Cardiac muscle cell (in vitro differentiated cells and primary cell): ENCODE results near the gene EFHC1. TPM values are rescaled to one million over a fixed set of nuclear protein-coding genes. Genes with fewer than 3 reads are reported as not detected.

ENCODE experiments used
- DNase-seq, 2 donors: peaks; one replicate each; pipeline versions ENCODE4 v3.0.0 to v3.0.0-alpha.2; 2010 to 2017; ENCODE audit warnings: low read depth in 1 of 2, low spot score in 1 of 2
- H3K27ac ChIP-seq: fragments of 200-600 bp; sonication (generic); 2 replicates; pipeline ENCODE4 v1.5.1; 2016
- H3K27me3 ChIP-seq: fragments of 200-600 bp; sonication (generic); 2 replicates; pipeline ENCODE4 v1.6.0; 2016; ENCODE audit warnings: control low read depth
- H3K36me3 ChIP-seq: fragments of 200-600 bp; sonication (generic); 2 replicates; pipeline ENCODE4 v1.5.1; 2016; ENCODE audit warnings: control low read depth
- H3K4me1 ChIP-seq: fragments of 200-600 bp; sonication (generic); 2 replicates; pipeline ENCODE4 v1.8.1; 2017; ENCODE audit warnings: low read depth, mild to moderate bottlenecking, mixed run types
- H3K4me3 ChIP-seq: fragments of 200-600 bp; sonication (generic); 2 replicates; pipeline ENCODE4 v1.5.1; 2016; ENCODE audit warnings: mild to moderate bottlenecking
- H3K9me3 ChIP-seq: fragments of 200-600 bp; sonication (generic); 2 replicates; pipeline ENCODE4 v1.5.1; 2017; ENCODE audit warnings: low read depth, mild to moderate bottlenecking, control low read depth
- CTCF ChIP-seq: IDR thresholded peaks from 2 replicates; pipeline ENCODE4 v1.5.1; 2012; ENCODE audit warnings: low read depth, mild to moderate bottlenecking, low read length
- polyA plus RNA-seq: library from polyadenylated mRNA; unstranded; fragments of >200 nt; fragmentation: Nextera tagmentation; extraction: Ambion mirVana; gene quantifications from 2 replicates; pipeline ENCODE4 v1.2.1, GENCODE V29; 2016
- total RNA-seq: library from RNA; depleted of rRNA; stranded (reverse); fragments of >200 nt; gene quantifications from 2 replicates; pipeline ENCODE4 v1.2.3, GENCODE V29; 2016

EFHC1 gene
- total and polyA plus RNA-seq, 2 experiments from 2014 or later, result 21.0 to 22.7 TPM

GRCh38 chr6:52494298-52495072 lies 74.3 kb downstream of the EFHC1 start:
- peaks cover 2% of the 10 kb centered on the region for H3K4me1 ChIP-seq
- H3K4me3 ChIP-seq, result no peak overlapping the region
- TF ChIP-seq CTCF, result no peak
- H3K36me3 ChIP-seq, result no peaks in the 10 kb centered on the region
- no peak overlapping the region for H3K27ac ChIP-seq
- H3K27me3 ChIP-seq, result no peaks in the 10 kb centered on the region
- no peak for DNase-seq
- H3K9me3 ChIP-seq, result no peaks in the 10 kb centered on the region

- Histone ChIP-seq H3K4me3 (no peak overlapping the region), H3K27me3 (no peaks in the 10 kb centered on the region), H3K36me3 (no peaks in the 10 kb centered on the region), H3K27ac (no peak overlapping the region), H3K9me3 (no peaks in the 10 kb centered on the region), H3K4me1 (peaks cover 8% of the 10 kb centered on the region)
- DNase-seq, result no peak
- TF ChIP-seq CTCF, result no peak
Measured at GRCh38 chr6:52495922-52496321, 75.8 kb downstream of the EFHC1 start.

DNA sequence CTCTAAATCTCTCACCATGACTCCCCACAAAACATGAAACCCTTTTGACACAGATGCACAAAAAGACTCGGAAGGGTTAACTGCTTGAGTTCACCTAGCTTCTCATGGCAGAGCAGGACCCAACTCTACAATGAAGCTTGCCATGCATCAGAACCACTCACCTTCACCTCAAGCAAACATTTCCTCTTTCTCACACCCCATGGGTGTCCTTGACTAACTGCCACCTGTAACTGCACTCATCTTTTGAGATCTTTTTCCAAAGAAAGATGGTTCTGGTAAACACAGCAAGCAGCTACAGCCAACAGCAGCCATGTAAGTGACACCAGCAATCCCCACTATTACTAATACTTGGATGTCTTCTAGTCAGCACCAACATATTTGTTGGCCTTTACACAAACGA lies 76.5 kb downstream of the EFHC1 start:
- Histone ChIP-seq H3K27ac (no peak overlapping the region), H3K4me1 (peaks cover 8% of the 10 kb centered on the region), H3K4me3 (no peak overlapping the region), H3K36me3 (no peaks in the 10 kb centered on the region), H3K9me3 (no peaks in the 10 kb centered on the region), H3K27me3 (no peaks in the 10 kb centered on the region)
- TF ChIP-seq CTCF, result no peak
- no peak for DNase-seq

DNA sequence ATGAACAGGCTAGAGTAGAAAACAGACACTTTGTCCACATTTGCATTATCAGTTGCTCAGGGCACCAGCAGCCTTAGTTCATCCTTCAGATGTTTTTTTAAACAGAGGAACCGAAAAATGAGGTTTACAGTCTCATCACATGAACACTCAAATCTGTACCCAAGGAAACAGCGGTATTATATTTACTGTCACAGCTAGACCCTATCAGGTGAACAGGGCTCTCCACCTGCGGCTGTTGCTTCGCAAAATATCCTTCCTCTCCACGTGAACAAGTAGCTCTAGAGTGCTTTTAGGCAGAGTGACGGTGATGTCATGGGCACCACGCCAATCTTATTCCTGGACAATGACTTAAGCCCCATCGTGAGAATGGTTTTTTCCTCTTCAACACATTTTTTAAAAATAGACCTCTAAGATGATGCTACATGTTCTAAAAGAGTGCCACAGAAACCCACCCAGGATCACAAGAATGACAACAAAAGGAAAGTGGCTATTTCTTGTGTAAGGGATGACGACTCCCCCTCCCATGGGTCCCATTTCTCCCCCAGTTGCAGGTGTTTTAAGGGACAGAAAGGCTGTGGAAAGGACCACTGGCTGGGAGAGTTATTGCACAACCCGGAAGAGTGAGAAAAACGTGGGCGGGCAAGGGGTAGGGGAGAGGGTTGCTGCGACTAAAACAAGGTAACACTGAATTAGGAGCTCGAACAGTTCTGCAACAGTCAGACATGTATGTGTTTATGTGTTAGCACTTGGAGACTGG lies 77.7 kb downstream of the EFHC1 start:
- no peak overlapping the region for H3K4me3 ChIP-seq
- no peaks in the 10 kb centered on the region for H3K36me3 ChIP-seq
- no peaks in the 10 kb centered on the region for H3K9me3 ChIP-seq
- TF ChIP-seq CTCF, result no peak
- peaks cover 8% of the 10 kb centered on the region for H3K4me1 ChIP-seq
- no peak overlapping the region for H3K27ac ChIP-seq
- no peaks in the 10 kb centered on the region for H3K27me3 ChIP-seq
- no peak for DNase-seq

DNA sequence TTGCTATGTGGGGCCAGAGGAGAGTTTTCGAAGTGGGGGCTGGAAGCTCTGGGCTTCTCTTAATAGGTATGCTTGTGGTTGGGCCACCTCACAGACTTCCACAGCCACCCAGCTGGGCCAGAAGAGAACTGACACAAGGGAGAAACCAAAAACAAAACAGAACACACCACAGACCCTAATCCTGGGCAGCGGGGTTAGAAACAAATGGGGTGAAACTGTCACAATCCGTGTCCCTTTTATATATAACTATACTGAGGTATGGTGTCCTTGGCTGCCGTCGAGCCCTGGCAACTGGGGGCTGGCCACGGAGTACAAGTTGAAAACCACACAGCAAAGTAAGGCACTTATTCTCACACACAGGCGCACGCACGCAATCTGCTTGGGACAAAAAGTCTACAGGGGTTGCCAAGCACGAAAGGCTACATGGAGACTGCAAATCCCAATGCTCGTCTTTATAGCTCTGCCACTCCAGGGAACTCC lies 78.4 kb downstream of the EFHC1 start:
- Histone ChIP-seq H3K27ac (no peak overlapping the region), H3K9me3 (no peaks in the 10 kb centered on the region), H3K4me3 (no peak overlapping the region), H3K27me3 (no peaks in the 10 kb centered on the region), H3K4me1 (peaks cover 8% of the 10 kb centered on the region), H3K36me3 (no peaks in the 10 kb centered on the region)
- no peak for TF ChIP-seq CTCF
- DNase-seq, result no peak
